Bronchial epithelial cell (primary cell): ENCODE results near the gene PRKCE. TPM values are rescaled to one million over a fixed set of nuclear protein-coding genes. Genes with fewer than 3 reads are reported as not detected.

Experiments
- DNase-seq: peaks from one replicate; pipeline ENCODE4 v3.0.0-alpha.2; 2010; ENCODE audit warnings: low read depth
- FAIRE-seq: peaks from 2 replicates; lab custom pipeline; 2011; peaks lifted over from hg19 to GRCh38; lab: Jason Lieb, UNC
- H3K27me3 ChIP-seq: 2 replicates; pipeline ENCODE4 v1.5.1; 2011; ENCODE audit warnings: low read length; ENCODE audit not compliant: control insufficient read depth, insufficient read depth
- H3K36me3 ChIP-seq: 2 replicates; pipeline ENCODE4 v1.5.1; 2011; ENCODE audit warnings: low read length; ENCODE audit not compliant: control insufficient read depth, insufficient read depth
- H3K4me3 ChIP-seq: 2 replicates; pipeline ENCODE4 v1.5.1; 2011; ENCODE audit warnings: mild to moderate bottlenecking, low read depth, low read length, control low read depth
- total RNA-seq: library from RNA; depleted of rRNA; stranded (reverse); fragments of >200 nt; gene quantifications from 2 replicates; pipeline ENCODE4 v1.2.1, GENCODE V29; 2014
- TF ChIP-seq, protein P1 (sequence below): IDR thresholded peaks from 2 replicates; pipeline ENCODE4 v1.5.1; 2011; ENCODE audit warnings: mild to moderate bottlenecking, moderate library complexity, low read length, control low read depth, inconsistent platforms; ENCODE audit not compliant: insufficient read depth, severe bottlenecking

Gene PRKCE
- total RNA-seq, 1 donor from 2014 or later, result 6.3 TPM

DNA sequence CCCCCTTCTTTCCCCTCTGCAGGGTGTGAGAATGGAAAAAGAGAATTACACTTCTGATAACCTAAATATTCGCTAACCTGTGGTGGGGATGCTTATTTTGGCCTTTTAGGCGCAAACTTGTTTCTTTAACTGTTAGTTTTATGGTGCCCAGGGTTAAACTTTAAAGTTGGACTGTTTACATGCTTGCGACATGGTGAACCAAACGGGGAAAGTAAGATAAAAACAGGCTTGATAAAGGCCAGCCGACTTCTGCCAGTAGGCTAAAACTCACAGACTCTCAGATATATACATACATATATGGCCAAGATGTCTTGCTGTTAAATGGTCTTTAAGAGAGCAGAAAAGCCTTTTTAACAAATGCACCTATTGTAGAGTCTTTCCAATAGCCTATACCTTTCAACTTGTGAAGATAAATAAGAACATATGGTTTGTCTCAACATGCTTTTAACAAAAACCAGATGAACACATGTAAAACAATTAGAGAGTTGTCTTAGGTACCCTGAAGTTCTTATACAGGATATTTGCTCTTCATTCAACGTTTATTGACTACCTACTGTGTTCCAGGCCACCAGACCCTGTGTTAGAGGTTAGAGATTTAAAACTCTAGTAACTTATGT lies 29.0 kb downstream of the PRKCE start:
- Histone ChIP-seq H3K36me3 (no peaks in the 10 kb centered on the region), H3K27me3 (no peaks in the 10 kb centered on the region), H3K4me3 (no peak overlapping the region)
- TF ChIP-seq, protein P1, sequence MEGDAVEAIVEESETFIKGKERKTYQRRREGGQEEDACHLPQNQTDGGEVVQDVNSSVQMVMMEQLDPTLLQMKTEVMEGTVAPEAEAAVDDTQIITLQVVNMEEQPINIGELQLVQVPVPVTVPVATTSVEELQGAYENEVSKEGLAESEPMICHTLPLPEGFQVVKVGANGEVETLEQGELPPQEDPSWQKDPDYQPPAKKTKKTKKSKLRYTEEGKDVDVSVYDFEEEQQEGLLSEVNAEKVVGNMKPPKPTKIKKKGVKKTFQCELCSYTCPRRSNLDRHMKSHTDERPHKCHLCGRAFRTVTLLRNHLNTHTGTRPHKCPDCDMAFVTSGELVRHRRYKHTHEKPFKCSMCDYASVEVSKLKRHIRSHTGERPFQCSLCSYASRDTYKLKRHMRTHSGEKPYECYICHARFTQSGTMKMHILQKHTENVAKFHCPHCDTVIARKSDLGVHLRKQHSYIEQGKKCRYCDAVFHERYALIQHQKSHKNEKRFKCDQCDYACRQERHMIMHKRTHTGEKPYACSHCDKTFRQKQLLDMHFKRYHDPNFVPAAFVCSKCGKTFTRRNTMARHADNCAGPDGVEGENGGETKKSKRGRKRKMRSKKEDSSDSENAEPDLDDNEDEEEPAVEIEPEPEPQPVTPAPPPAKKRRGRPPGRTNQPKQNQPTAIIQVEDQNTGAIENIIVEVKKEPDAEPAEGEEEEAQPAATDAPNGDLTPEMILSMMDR, result no peak
- DNase-seq (no peak), FAIRE-seq (no peak)

DNA sequence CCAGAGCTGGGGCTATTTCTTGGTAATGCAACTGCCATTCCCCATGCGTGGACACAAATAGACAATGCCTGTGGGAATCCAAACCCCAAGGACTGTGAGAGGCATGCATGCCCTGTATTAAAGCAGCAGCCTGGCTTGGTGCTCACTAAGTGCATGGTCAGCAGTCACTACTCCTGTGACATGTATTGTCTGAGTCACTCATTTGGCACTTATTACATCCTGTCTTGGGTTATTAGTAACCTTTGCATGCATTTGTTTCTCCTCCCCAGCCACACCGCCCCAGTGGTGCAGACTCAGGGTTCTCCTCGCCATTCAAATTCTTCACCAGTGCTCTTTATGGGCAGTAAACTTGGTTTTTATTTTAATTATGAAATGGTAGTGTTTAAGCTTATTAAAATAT lies 30.2 kb downstream of the PRKCE start:
- Histone ChIP-seq H3K4me3 (no peak overlapping the region), H3K36me3 (no peaks in the 10 kb centered on the region), H3K27me3 (no peaks in the 10 kb centered on the region)
- TF ChIP-seq, protein P1, result no peak
- FAIRE-seq (no peak), DNase-seq (peak; percentile 92)

- TF ChIP-seq, protein P1, result no peak
- FAIRE-seq, result no peak
Measured at GRCh38 chr2:45683292-45683691, 31.8 kb downstream of the PRKCE start.

GRCh38 chr2:45684756-45685155 lies 33.3 kb downstream of the PRKCE start:
- H3K4me3 ChIP-seq, result no peak overlapping the region
- FAIRE-seq, result no peak
- TF ChIP-seq, protein P1, result no peak
- DNase-seq, result no peak
- H3K27me3 ChIP-seq, result no peaks in the 10 kb centered on the region
- no peaks in the 10 kb centered on the region for H3K36me3 ChIP-seq

More at GRCh38 chr2:45683292-45683691, 31.8 kb downstream of the PRKCE start:
- peak; percentile 7 for DNase-seq
- H3K27me3 ChIP-seq, result no peaks in the 10 kb centered on the region
- H3K36me3 ChIP-seq, result no peaks in the 10 kb centered on the region
- H3K4me3 ChIP-seq, result no peak overlapping the region

- DNase-seq (no peak), FAIRE-seq (no peak)
- Histone ChIP-seq H3K36me3 (no peaks in the 10 kb centered on the region), H3K27me3 (no peaks in the 10 kb centered on the region), H3K4me3 (no peak overlapping the region)
- TF ChIP-seq, protein P1, result no peak
Measured at GRCh38 chr2:45685260-45685659, 33.8 kb downstream of the PRKCE start.

DNA sequence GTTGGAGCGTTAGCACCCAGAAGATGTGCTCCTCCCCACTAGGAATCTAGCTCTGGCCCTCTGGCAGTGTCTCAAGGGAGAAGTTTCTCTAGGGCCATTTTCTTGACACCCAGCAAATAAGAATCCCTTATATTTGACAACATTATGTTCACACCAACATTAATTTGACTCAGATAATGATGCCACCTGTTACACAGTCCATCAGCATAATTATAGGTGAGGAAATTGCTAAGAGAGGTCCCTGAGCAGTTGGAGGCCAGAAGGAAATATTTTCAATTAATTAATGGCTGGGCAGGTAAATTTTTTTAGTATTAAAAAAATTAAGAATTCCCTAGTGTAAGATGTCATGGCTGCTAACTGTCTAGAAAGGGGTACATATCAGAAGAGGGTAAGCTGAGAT lies 36.5 kb downstream of the PRKCE start:
- TF ChIP-seq, protein P1, result no peak
- no peaks in the 10 kb centered on the region for H3K27me3 ChIP-seq
- FAIRE-seq, result no peak
- DNase-seq, result no peak
- H3K36me3 ChIP-seq, result no peaks in the 10 kb centered on the region
- H3K4me3 ChIP-seq, result no peak overlapping the region
